ENCODE measurements around the gene YAF2. TPM values are rescaled to one million over a fixed set of nuclear protein-coding genes. Genes with fewer than 3 reads are reported as not detected.

YAF2 gene
- total RNA-seq, 3 donors from 2014 or later, result 19.0 to 37.8 (median 22.2) TPM

- DNase-seq, result no peak
- Histone ChIP-seq H3K9me3 (no peaks in the 10 kb centered on the region), H3K4me3 (no peak overlapping the region), H3K36me3 (ENCODE audit: low read depth) (no peaks in the 10 kb centered on the region), H3K4me1 (ENCODE audit: low read depth) (no peaks in the 10 kb centered on the region)
- TF ChIP-seq, protein P1, sequence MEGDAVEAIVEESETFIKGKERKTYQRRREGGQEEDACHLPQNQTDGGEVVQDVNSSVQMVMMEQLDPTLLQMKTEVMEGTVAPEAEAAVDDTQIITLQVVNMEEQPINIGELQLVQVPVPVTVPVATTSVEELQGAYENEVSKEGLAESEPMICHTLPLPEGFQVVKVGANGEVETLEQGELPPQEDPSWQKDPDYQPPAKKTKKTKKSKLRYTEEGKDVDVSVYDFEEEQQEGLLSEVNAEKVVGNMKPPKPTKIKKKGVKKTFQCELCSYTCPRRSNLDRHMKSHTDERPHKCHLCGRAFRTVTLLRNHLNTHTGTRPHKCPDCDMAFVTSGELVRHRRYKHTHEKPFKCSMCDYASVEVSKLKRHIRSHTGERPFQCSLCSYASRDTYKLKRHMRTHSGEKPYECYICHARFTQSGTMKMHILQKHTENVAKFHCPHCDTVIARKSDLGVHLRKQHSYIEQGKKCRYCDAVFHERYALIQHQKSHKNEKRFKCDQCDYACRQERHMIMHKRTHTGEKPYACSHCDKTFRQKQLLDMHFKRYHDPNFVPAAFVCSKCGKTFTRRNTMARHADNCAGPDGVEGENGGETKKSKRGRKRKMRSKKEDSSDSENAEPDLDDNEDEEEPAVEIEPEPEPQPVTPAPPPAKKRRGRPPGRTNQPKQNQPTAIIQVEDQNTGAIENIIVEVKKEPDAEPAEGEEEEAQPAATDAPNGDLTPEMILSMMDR (IDR thresholded peaks at IDR 0.05), result no peak
- ATAC-seq, result no peak
- intact Hi-C loops (cut with DNase I, micrococcal nuclease), result no loop called here
Observed at GRCh38 chr12:42173961-42174521, 64.0 kb downstream of the YAF2 start.

DNA sequence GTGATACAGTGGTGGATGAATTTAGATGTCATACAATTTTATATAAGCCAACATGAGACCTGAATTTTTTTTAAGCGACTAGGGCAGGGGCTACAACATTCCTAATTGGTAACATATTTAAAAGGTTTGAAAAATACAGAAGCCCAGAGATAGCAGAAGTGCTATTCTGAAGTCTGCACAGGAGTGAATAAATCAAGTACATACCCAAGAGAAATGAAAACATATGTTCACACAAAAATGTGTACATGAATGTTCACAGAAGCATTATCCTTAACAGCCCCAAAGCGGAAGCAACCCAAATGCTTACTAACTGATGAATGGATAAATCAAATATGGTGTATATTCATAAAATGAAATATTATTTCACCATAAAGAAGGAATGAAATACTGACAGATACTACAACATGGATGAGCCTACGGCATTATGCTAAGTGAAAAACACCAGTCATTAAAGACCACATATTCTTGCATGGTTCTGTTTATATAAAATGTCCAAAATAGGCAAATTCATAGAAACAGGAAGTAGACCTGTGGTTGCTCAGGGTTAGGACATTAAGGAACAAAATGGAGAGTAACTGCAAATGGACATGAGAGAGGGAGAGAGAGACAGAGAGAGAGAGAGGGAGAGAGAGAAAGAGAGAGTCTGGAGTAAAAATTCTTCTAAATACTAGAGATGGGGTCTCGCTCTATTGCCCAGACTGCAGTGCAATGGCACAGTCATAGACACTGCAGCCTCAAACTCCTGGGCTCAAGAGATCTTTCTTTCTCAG is 65.4 kb downstream of the YAF2 start:
- DNase-seq (no peak), ATAC-seq (no peak)
- TF ChIP-seq, protein P1 (IDR thresholded peaks at IDR 0.05), result no peak
- intact Hi-C loops (cut with DNase I, micrococcal nuclease), result no loop called here
- no peaks in the 10 kb centered on the region for H3K36me3 ChIP-seq (ENCODE audit: low read depth)
- no peaks in the 10 kb centered on the region for H3K9me3 ChIP-seq
- H3K4me1 ChIP-seq (ENCODE audit: low read depth), result no peaks in the 10 kb centered on the region
- H3K4me3 ChIP-seq, result no peak overlapping the region

DNA sequence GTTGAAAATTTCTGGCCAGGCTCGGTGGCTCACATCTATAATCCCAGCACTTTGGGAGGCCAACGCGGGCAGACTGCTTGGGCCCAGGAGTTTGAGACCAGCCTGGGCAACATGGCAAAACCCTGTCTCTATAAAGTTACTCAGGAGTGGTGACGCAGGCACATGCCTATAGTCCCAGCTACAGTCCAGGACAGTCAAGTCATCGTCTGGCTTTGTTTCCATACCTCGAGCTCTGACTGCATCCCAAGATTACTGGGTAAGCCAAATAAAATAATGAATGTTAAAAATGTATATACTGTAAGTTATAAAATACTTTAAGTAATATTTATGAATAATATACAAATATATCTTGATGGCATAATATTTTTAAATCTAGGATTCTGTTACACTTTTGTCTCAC is 70.3 kb downstream of the YAF2 start:
- no peaks in the 10 kb centered on the region for H3K4me1 ChIP-seq (ENCODE audit: low read depth)
- no peaks in the 10 kb centered on the region for H3K9me3 ChIP-seq
- no peak overlapping the region for H3K4me3 ChIP-seq
- intact Hi-C loops (cut with DNase I, micrococcal nuclease), result no loop called here
- H3K36me3 ChIP-seq (ENCODE audit: low read depth), result no peaks in the 10 kb centered on the region
- TF ChIP-seq, protein P1 (IDR thresholded peaks at IDR 0.05), result no peak
- no peak for ATAC-seq
- DNase-seq, result no peak

DNA sequence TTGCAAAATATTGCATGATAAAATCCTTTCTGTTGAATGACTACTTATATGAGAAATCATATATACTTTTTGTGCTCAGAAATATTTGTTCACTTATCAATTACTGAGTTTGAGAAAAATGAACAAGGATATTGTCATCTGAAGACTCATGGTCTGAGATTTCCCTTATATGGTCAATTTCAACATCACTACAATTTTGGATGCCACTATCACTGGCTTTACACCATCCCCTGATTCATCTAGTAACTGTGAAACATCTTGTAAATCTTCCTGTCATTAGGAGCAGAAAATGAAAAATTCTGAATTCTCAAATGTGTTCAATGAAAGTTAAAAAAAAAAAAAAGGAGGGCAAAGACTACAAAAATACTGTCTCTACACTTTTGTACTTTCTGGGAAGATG is 71.5 kb downstream of the YAF2 start:
- DNase-seq, result no peak
- Histone ChIP-seq H3K9me3 (no peaks in the 10 kb centered on the region), H3K4me1 (ENCODE audit: low read depth) (no peaks in the 10 kb centered on the region), H3K36me3 (ENCODE audit: low read depth) (no peaks in the 10 kb centered on the region), H3K4me3 (no peak overlapping the region)
- TF ChIP-seq, protein P1 (IDR thresholded peaks at IDR 0.05), result no peak
- ATAC-seq, result no peak
- intact Hi-C loops (cut with DNase I, micrococcal nuclease), result no loop called here

DNA sequence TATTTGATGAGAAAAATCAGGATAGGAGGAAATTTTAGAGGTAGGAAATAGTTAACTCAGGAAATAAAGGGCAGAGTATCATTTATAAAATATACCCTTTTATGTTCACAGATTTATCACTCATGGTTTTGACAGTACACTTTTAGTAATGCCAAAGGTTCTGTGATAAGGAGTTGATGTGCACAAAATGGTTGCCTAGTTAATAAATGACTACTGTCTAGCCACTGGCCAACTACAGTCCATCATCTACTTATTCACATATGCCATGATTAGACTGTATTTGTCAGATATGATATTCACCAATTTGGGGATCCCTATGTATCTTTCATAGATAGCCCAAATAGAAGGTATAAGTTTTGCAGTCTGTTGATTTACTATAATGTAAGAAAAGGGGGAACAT is 74.1 kb downstream of the YAF2 start:
- no peaks in the 10 kb centered on the region for H3K4me1 ChIP-seq (ENCODE audit: low read depth)
- ATAC-seq (peak; percentile 43), DNase-seq (no peak)
- TF ChIP-seq, protein P1 (IDR thresholded peaks at IDR 0.05), result no peak
- no peak overlapping the region for H3K4me3 ChIP-seq
- H3K36me3 ChIP-seq (ENCODE audit: low read depth), result no peaks in the 10 kb centered on the region
- intact Hi-C loops (cut with DNase I, micrococcal nuclease), result no loop called here
- no peaks in the 10 kb centered on the region for H3K9me3 ChIP-seq
